HG03196 (cell line): ENCODE data around the gene PRR14L.
"Not testable (repeated sequence)": the region's sequence is repeated elsewhere in the genome, so short reads cannot be mapped to it uniquely, and the experiment has no call there.

Experiments used
- ATAC-seq: cut with Tn5 transposase; IDR thresholded peaks from one replicate; pipeline ENCODE4 v1.9.1; 2021; ENCODE audit not compliant: unreplicated experiment

PRR14L gene

GRCh38 chr22:31683181-31684105 lies 66.5 kb downstream of the PRR14L start:
- no peak for ATAC-seq

- no peak for ATAC-seq
Observed at GRCh38 chr22:31682751-31683150, 67.2 kb downstream of the PRR14L start.

- ATAC-seq: no peak
Observed at GRCh38 chr22:31681349-31682345, 68.3 kb downstream of the PRR14L start.

DNA sequence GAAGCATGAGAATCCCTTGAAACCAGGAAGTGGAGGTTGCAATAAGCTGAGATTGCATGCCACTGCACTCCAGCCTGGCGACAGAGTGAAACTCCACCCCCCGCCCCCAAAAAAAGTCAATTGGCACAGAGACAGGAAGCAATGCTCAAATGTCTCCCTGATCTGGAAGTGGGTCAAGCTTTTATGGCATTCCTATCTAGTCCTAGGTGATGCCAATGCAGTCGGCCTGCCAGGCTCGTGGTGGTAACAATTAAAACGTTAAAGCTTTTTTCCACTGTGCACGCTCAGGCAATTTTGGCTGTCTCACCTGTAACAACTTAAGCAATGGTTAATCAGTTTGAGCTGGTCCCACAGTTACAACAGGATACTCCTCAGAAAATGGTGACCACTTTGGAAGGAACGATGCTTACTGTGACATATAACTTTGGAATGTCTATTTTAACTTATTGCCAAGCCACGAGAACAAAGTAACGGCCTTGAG lies 69.0 kb downstream of the PRR14L start:
- ATAC-seq: no peak

DNA sequence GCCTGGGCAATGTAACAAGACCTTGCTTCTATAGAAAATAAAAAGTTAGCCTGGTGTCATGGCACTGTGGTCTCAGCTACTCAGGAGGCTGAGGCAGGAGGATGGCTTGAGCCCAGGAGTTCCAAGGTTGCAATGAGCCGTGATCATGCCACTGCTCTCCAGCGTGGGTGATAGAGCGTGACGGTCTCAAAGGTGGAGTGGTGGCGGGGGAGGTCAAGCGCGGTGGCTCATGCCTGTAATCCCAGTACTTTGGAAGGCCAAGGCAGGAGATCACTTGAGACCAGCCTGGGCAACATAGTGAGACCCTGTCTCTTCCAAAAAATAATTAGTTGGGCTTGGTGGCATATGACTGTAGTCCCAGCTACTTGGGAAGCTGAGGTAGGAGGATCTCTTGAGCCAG lies 71.2 kb downstream of the PRR14L start:
- ATAC-seq: no peak

- ATAC-seq: peak; percentile 83
Observed at GRCh38 chr22:31676700-31677099, 73.2 kb downstream of the PRR14L start.

DNA sequence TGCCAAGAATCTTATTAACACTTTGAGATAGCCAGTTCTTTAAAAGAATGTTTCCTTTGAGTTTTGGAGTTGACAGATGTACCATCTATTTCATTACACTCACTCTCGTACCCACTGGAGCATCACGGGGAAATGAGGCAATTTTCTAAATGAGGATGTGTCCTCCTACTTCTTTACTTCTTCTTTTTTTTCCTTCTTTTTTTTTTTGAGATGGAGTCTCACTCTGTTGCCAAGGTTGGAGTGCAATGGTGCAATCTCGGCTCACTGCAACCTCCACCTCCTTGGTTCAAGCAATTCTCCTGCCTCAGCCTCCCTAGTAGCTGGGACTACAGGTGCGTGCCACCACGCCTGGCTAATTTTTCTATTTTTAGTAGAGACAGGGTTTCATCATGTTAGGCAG lies 75.7 kb downstream of the PRR14L start:
- not testable (repeated sequence) for ATAC-seq

DNA sequence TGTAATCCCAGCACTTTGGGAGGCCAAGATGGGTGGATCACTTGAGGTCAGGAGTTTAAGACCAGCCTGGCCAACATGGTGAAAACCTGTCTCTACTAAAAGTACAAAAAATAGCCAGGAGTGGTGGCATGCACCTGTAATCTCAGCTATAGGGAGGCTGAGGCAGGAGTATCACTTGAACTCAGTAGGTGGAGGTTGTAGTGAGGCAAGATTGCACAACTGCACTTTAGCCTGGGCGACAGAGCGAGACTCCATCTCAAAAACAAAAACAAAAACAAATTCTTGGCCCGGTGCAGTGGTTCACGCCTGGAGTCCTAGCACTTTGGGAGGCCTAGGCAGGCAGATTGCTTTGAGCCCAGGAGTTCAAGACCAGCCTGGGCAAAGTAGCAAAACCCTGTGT lies 81.1 kb downstream of the PRR14L start:
- ATAC-seq: not testable (repeated sequence)

DNA sequence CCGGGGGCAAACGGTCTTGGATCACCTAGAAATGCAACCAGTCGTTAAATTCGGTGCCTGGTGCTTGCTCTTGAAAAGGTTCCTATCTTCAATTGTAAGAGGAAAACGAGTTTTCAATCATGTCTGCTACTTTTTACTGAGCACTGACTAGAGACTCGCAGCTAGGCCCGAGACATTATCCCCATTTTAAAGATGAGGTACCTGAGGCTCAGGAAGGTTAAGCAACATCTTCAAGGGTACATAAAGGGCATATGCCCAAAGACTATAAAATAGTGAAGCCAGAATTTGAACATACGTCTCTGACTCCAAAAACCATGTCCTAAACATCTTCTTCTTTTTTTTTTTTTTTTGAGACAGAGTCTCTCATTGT lies 87.3 kb downstream of the PRR14L start:
- no peak for ATAC-seq

DNA sequence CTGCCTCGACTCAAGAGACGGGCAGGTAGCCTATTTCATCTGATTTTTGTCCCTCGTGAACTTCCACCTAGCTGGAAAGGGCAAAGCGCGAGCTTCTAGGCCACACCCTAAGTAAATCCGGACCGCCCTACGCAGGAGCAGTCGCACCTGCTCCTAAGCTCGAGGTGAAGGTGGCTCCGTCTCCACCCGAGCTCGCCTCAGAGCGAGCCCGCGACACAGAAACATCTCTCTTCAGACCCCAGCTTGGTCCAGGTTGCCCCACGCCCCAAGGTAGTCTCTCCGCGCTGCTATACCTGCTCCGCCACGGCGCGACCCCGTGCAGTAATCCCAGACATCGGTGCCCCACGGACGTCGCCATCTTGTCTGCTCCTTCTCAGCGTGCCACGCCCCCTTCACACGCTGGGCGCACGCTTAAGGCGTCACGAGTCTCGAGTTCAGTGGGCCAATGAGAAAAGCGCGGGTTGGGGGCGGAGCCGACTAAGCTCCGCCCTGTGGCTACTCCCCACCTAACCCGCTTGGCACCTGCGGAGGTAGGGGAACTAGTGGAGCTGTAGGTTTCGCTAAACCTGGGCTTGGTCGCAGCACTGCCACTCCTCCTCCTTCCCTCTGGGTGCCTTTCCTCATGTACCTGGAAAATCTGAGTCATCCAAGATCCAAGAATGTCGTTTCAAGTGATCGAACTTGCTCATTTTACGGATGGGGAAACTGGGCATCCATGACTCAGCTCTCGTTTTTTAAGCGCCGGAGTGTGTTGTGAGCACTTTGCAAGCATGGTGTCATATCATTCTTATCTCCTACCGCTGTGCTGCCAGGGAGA lies 87.9 kb downstream of the PRR14L start, which contains the start of gene PISD:
Gene PISD, minus strand, starts transcription at position 365 of the 817 bp plus-strand sequence. Its CDS starts 7 bp downstream, at position 358.
- ATAC-seq: peak; percentile 85

GRCh38 chr22:31660860-31661341 lies 89.0 kb downstream of the PRR14L start:
- not testable (repeated sequence) for ATAC-seq

DNA sequence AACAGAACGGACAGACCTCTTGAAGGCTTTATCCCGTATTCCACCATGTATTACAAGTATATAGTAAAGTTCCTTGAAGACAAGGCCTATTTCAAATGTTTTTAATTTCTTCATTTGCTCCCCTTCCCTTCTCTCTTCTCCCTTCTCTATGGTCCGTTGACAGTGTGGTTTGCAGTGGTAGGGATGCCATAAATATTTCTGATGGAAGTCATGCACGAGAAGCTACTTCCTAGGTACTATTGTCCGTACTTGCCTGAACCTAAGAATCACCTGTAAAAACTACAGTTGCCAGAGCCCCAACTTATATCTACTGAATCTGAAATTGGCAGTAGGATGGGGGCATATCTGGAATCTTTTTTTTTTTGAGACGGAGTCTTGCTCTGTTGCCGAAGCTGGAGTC lies 90.7 kb downstream of the PRR14L start:
- no peak for ATAC-seq

- ATAC-seq: no peak
Observed at GRCh38 chr22:31654408-31654807, 95.5 kb downstream of the PRR14L start.

- ATAC-seq: no peak
Observed at GRCh38 chr22:31653944-31654343, 96.0 kb downstream of the PRR14L start.

DNA sequence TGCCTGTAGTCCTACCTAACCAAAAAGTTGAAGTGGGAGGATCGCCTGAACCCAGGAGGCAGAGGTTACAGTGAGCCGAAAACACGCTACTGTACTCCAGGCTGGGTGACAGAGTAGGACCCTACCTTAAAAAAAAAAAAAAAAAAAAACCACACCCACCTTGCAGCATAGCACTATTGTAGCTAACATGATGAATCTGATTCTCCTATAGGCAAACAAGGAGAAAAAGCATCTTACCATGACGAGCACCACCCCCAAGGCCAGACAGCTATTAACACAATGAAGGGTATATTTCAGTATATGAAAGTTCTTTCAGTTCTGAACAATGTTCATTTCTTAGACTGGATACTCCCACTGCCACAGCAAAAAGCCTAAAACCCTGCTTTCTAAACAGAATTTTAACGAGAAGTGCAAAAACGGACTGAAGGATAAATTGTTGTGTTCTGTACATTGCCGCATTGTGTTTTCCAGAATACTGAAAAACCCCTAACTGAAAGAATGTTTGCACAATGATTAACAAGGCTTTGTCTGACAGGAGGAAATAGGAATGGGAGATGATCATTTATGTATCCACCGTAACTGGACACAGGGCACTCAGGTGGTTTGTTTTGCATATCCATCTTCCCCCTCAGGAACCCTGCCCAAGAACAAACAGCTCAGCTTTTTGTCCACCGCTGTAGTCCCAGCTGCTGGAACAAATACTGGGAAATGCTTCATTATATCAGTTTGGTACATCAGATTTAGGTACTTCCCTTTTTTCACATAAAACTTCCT lies 96.8 kb downstream of the PRR14L start:
- ATAC-seq: no peak

DNA sequence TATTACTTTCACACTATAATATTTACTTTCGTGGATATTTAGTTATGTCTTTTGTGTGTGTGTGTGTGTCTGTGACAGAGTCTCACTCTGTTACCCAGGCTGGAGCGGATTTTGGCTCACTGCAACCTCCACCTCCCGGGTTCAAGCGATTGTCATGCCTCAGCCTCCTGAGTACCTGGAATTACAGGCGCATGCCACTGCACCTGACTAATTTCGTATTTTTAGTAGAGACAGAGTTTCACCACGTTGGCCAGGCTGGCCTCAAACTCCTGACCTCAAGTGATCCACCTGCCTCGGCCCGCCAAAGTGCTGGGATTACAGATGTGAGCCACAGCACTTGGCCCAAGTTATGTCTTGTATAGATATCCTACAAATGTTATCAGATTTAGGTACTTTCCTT lies 97.8 kb downstream of the PRR14L start:
- no peak for ATAC-seq

DNA sequence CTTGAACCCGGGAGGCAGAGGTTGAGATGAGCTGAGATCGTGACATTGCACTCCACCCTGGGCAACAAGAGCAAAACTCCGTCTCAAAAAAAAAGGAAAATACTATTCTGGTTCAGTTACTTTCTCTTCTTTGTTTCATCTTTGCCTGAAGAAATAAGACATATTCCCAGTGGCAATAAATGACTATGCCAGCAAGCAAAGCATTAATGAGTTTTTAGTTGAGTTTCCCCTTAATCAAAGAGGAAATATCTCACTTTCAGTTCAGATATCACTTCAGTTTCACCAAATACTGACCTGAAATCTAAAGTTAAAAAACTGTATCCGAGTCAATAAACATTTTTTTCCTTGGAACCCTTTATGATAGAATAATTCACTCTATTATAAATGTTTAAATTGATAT lies 98.3 kb downstream of the PRR14L start:
- no peak for ATAC-seq

- no peak for ATAC-seq
Observed at GRCh38 chr22:31650391-31650790, 99.5 kb downstream of the PRR14L start.

DNA sequence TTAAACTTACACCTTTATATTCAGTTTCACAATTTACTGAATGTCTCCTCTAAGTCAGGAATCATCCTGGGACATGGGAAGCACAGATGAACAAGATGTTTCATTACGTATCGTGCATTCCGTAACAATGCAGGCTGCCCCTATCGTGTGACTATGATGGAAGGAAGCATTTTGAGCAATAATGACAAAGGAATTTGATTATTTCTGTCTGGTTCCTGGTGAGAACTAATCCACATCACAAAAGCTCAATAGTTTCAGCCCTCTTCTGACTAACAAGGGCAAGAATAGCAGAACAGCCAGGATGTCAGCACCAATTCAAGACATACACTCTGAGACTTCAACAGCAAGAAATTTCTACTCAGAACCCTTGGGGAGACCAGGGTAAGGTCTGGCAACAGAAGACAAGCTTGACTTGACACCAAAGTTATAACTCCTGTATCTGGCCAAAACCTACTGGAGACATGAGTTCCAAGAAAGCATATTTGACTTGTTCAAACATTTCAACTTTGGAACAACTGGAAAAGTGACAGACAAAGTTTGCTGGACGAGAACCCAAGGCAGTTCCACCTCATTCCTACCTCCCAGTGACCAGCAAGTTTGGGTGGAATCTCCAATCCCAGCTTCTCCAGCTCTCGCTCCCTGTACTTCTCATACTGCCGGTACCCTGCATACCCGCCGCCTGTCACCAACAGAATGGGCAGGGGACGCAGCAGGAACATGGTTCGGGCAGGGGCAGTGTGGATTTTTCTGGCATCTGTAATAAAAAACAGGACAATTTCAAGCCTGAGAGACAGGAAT lies 102.2 kb downstream of the PRR14L start:
- no peak for ATAC-seq
